GM23338 (cell line): Measurements from ENCODE around the gene TTYH1. TPM values are rescaled to one million over a fixed set of nuclear protein-coding genes. Genes with fewer than 3 reads are reported as not detected.
"Not testable (repeated sequence)": the region's sequence is repeated elsewhere in the genome, so short reads cannot be mapped to it uniquely, and the experiment has no call there.

Experiments used
- ATAC-seq: fragments of 200-7000 bp; cut with Tn5 transposase; 3 replicates; pipeline ENCODE4 v1.9.1; 2020
- DNase-seq: peaks from one replicate; pipeline ENCODE4 v3.0.0-alpha.2; 2015; ENCODE audit warnings: low spot score
- H2AFZ ChIP-seq: fragments of 200-600 bp; sonication (generic); 2 replicates; pipeline ENCODE4 v1.8.0; 2016; ENCODE audit warnings: antibody characterized with exemption, mild to moderate bottlenecking, moderate library complexity
- H3F3A ChIP-seq: fragments of 200-600 bp; sonication (generic); replicated peaks from 2 replicates; pipeline ENCODE4 v1.8.0; 2017; ENCODE audit warnings: antibody characterized with exemption, mixed run types, low read depth
- H3K27ac ChIP-seq: fragments of 200-600 bp; sonication (generic); 2 replicates; pipeline ENCODE4 v1.6.1; 2016; ENCODE audit warnings: low read depth
- H3K27me3 ChIP-seq: fragments of 200-600 bp; sonication (generic); 2 replicates; pipeline ENCODE4 v1.8.0; 2016; ENCODE audit warnings: mild to moderate bottlenecking, mixed run types, moderate library complexity; ENCODE audit not compliant: insufficient read depth
- H3K36me3 ChIP-seq: fragments of 200-600 bp; sonication (generic); 2 replicates; pipeline ENCODE4 v1.8.0; 2016; ENCODE audit warnings: mild to moderate bottlenecking; ENCODE audit not compliant: insufficient read depth
- H3K4me1 ChIP-seq: fragments of 200-600 bp; sonication (generic); 2 replicates; pipeline ENCODE4 v1.8.0; 2016; ENCODE audit warnings: mild to moderate bottlenecking, moderate library complexity; ENCODE audit not compliant: insufficient read depth
- H3K4me2 ChIP-seq: fragments of 200-600 bp; sonication (generic); 2 replicates; pipeline ENCODE4 v1.7.1; 2017; ENCODE audit warnings: mixed run types
- H3K4me3 ChIP-seq: fragments of 200-600 bp; sonication (generic); 2 replicates; pipeline ENCODE4 v1.6.1; 2016; ENCODE audit warnings: mixed run types
- H3K79me2 ChIP-seq: fragments of 200-600 bp; sonication (generic); replicated peaks from 2 replicates; pipeline ENCODE4 v1.8.0; 2017; ENCODE audit warnings: mild to moderate bottlenecking; ENCODE audit not compliant: insufficient read depth
- H3K9me2 ChIP-seq: fragments of 200-600 bp; sonication (generic); 2 replicates; pipeline ENCODE4 v1.8.0; 2017; ENCODE audit not compliant: insufficient read depth
- H4K20me1 ChIP-seq: fragments of 200-600 bp; sonication (generic); replicated peaks from 2 replicates; pipeline ENCODE4 v1.8.0; 2017; ENCODE audit warnings: mild to moderate bottlenecking; ENCODE audit not compliant: insufficient read depth
- H3K27ac Mint-ChIP-seq: 2 replicates; pipeline ENCODE4 v1.8.0; 2020; ENCODE audit warnings: inconsistent platforms, mild to moderate bottlenecking, moderate library complexity, mixed read lengths
- H3K27me3 Mint-ChIP-seq: 3 replicates; pipeline ENCODE4 v1.8.0; 2022; ENCODE audit warnings: low read depth, mild to moderate bottlenecking, moderate library complexity, mixed read lengths, inconsistent platforms; ENCODE audit not compliant: insufficient read depth, poor library complexity
- H3K36me3 Mint-ChIP-seq: 3 replicates; pipeline ENCODE4 v1.8.0; 2021; ENCODE audit warnings: low read depth, mild to moderate bottlenecking, inconsistent platforms, moderate library complexity, mixed read lengths
- H3K4me1 Mint-ChIP-seq: 3 replicates; pipeline ENCODE4 v1.8.0; 2020; ENCODE audit warnings: mild to moderate bottlenecking, inconsistent platforms, mixed read lengths
- H3K4me3 Mint-ChIP-seq: 3 replicates; pipeline ENCODE4 v1.8.0; 2021; ENCODE audit warnings: moderate library complexity, mild to moderate bottlenecking, inconsistent platforms, mixed read lengths
- H3K9me3 Mint-ChIP-seq: 3 replicates; pipeline ENCODE4 v1.8.0; 2020; ENCODE audit warnings: moderate library complexity, mild to moderate bottlenecking, inconsistent platforms, mixed read lengths
- CREB1 ChIP-seq: fragments of 250-450 bp; sonication (Bioruptor Pico); IDR thresholded peaks from 2 replicates; pipeline ENCODE4 v1.5.0; 2020; ENCODE audit warnings: low read depth, mild to moderate bottlenecking, moderate library complexity
- ZNF331 ChIP-seq: fragments of 250-450 bp; sonication (Bioruptor Pico); IDR thresholded peaks from 2 replicates; pipeline ENCODE4 v1.5.0; 2020; ENCODE audit warnings: low read depth, mild to moderate bottlenecking, moderate library complexity
- polyA plus RNA-seq: library from polyadenylated mRNA; unstranded; fragments of >200 nt; fragmentation: Nextera tagmentation; extraction: Ambion mirVana; gene quantifications from 2 replicates; pipeline ENCODE4 v1.2.1, GENCODE V29; 2016
- total RNA-seq: library from RNA; depleted of rRNA; stranded (reverse); fragments of >200 nt; shearing (Covaris generic); gene quantifications from 2 replicates; pipeline ENCODE4 v1.2.3, GENCODE V29; 2014
- TF ChIP-seq, protein P1 (sequence below): IDR thresholded peaks from one replicate; pipeline ENCODE4 v1.6.1; 2018; ENCODE audit warnings: antibody characterized with exemption; ENCODE audit not compliant: unreplicated experiment
- TF ChIP-seq, protein P2 (sequence below): IDR thresholded peaks from 2 replicates; pipeline ENCODE4 v1.6.1; 2016; ENCODE audit warnings: antibody characterized with exemption
- TF ChIP-seq, protein P3 (sequence below), 2 experiments: fragments of 200-600 bp in 1 of 2; sonication (generic) in 1 of 2; conservative IDR thresholded peaks; 2 replicates each; pipeline versions ENCODE4 v1.5.1 to v1.6.1; 2016 to 2017; ENCODE audit warnings: antibody characterized with exemption in 2 of 2, low read depth in 2 of 2, mild to moderate bottlenecking in 2 of 2, moderate library complexity in 1 of 2

The TTYH1 gene
- total and polyA plus RNA-seq, 2 experiments from 2014 or later, result 18.2 to 40.8 TPM

DNA sequence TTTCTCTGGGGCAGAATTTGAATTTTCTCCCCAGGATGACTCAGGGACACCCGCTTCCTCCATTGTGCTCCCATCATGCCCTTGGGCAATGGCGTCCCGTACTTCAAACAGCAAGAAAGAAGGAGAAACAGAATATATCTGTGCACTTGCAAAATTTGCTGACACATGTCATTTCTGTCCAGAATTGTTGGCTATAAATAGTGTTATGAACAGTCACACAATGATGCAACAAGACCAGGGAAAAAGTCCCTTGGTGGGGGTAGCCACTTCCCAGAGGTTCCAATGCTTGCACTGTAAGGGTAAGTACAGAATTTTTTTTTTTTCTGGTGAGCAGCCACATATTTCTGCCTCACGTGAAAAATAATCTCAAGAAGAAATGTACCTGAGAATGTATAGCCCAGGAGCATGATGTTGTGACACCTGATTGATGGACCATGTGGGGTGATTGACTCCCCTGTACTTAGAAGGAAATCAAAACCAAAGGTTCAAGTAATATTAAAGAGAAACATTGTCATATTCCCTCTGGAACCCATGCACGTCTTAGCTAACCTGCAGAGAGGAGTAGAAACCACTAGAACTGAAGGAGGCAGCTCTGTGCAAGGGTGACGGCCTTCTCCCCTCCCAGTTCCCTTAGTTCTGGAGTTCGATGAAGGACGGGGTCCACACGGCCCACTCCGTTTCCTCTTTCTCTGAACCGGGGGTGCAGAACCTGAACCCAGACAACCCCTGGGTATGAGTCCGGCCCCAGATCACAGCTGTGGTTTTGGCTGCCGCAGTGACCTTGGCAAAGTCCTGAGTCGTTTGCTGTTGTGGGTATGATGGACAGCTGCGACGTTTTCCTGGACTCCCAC is 41.3 kb upstream of the TTYH1 start (continued):
- TF ChIP-seq, protein P1, sequence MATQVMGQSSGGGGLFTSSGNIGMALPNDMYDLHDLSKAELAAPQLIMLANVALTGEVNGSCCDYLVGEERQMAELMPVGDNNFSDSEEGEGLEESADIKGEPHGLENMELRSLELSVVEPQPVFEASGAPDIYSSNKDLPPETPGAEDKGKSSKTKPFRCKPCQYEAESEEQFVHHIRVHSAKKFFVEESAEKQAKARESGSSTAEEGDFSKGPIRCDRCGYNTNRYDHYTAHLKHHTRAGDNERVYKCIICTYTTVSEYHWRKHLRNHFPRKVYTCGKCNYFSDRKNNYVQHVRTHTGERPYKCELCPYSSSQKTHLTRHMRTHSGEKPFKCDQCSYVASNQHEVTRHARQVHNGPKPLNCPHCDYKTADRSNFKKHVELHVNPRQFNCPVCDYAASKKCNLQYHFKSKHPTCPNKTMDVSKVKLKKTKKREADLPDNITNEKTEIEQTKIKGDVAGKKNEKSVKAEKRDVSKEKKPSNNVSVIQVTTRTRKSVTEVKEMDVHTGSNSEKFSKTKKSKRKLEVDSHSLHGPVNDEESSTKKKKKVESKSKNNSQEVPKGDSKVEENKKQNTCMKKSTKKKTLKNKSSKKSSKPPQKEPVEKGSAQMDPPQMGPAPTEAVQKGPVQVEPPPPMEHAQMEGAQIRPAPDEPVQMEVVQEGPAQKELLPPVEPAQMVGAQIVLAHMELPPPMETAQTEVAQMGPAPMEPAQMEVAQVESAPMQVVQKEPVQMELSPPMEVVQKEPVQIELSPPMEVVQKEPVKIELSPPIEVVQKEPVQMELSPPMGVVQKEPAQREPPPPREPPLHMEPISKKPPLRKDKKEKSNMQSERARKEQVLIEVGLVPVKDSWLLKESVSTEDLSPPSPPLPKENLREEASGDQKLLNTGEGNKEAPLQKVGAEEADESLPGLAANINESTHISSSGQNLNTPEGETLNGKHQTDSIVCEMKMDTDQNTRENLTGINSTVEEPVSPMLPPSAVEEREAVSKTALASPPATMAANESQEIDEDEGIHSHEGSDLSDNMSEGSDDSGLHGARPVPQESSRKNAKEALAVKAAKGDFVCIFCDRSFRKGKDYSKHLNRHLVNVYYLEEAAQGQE, result no peak

DNA sequence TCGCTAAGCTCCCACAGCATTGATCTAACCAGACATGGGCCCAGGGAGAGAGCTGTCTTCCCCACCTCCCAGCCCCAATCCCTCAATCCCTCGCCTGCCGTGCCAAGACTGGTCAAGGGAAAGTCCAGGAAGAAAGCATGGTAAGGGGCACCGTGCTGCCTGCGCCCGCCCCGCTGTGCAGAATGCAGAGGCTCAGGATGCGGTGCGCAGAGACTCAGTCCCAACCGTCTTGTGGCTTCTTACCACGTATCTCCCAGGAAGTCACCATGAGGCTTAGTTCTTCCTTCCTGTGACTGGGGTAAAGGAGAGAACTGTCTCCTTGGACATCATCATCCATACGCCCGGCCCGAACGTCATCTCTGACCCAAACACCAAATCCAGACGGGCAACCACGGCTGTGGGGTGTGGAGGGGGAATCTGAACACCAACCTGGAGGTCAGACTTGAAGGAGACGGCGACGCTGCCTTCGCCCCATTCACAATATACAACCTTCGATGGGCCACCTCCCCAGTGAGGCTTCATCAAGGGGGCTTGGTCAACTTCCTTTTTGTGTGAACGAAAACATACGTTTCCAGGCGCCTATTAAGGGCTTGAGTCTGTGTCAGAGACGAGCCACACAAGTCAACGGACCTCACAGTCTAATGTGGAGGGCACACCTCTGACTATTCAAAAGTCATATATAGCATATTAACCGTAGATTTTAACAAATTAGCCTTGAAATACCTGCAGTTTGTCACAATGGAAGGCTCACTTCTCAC is 39.9 kb upstream of the TTYH1 start:
- H3K79me2 ChIP-seq, H3K36me3 ChIP-seq, DNase-seq, H3K27me3 ChIP-seq, H3K9me2 ChIP-seq, ATAC-seq, H3K4me1 ChIP-seq, H3K4me2 ChIP-seq, H3K27ac ChIP-seq, H3K27me3 Mint-ChIP-seq, H3K4me3 ChIP-seq, H2AFZ ChIP-seq, H4K20me1 ChIP-seq, H3K4me1 Mint-ChIP-seq, H3F3A ChIP-seq, H3K27ac Mint-ChIP-seq, H3K4me3 Mint-ChIP-seq, H3K36me3 Mint-ChIP-seq: not testable (repeated sequence)
- H3K9me3 Mint-ChIP-seq, result peaks cover 12% of the 10 kb centered on the region; the same call in 2 of the 3 replicates

DNA sequence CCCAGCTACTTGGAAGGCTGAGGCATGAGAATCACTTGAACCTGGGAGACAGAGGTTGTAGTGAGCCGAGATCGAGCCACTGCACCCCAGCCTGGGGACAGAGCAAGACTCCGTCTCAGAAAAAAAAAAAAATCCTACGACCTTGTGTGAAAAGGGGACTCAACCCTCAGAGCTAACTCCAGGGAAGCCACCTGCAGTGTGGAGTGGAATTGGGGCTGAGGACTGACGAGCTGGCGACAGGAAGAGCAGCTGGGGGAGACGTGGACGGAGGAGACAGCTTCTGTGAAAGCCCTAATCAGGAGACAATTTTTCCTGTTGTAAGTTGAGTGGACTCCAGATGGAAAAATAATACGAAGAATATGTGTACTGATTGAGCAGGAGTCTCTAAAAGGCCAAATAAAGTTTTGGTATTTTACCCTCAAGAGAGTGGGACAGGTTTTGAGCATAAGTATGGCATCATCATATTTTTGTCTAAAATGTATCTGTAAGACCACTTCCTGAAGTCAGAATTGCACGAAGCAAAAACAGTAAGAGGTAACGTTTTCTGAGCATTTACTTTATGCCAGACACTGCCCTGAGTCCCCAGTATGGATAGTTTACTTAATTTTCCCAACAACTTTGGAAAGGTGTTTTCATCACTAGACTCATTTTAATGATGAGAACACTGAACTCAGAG is 38.5 kb upstream of the TTYH1 start:
- Histone ChIP-seq H4K20me1 (no peaks in the 10 kb centered on the region), H3K27me3 (no peaks in the 10 kb centered on the region), H3K27ac (no peak overlapping the region), H2AFZ (no peak overlapping the region), H3F3A (no peaks in the 10 kb centered on the region), H3K9me2 (no peaks in the 10 kb centered on the region), H3K36me3 (no peaks in the 10 kb centered on the region), H3K79me2 (no peaks in the 10 kb centered on the region), H3K4me2 (no peak overlapping the region), H3K4me1 (no peaks in the 10 kb centered on the region), H3K4me3 (no peak overlapping the region)
- no peaks in the 10 kb centered on the region for H3K4me1 Mint-ChIP-seq
- no peak for ATAC-seq
- H3K36me3 Mint-ChIP-seq, result no peaks in the 10 kb centered on the region; the same call in 2 of the 3 replicates
- H3K27me3 Mint-ChIP-seq, result peaks cover 4% of the 10 kb centered on the region
- no peak overlapping the region; the same call in 2 of the 3 replicates for H3K4me3 Mint-ChIP-seq
- no peak for DNase-seq
- H3K9me3 Mint-ChIP-seq, result peaks cover 17% of the 10 kb centered on the region
- H3K27ac Mint-ChIP-seq, result no peak overlapping the region
- TF ChIP-seq, protein P2, sequence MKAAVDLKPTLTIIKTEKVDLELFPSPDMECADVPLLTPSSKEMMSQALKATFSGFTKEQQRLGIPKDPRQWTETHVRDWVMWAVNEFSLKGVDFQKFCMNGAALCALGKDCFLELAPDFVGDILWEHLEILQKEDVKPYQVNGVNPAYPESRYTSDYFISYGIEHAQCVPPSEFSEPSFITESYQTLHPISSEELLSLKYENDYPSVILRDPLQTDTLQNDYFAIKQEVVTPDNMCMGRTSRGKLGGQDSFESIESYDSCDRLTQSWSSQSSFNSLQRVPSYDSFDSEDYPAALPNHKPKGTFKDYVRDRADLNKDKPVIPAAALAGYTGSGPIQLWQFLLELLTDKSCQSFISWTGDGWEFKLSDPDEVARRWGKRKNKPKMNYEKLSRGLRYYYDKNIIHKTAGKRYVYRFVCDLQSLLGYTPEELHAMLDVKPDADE, result no peak
- TF ChIP-seq, protein P3, sequence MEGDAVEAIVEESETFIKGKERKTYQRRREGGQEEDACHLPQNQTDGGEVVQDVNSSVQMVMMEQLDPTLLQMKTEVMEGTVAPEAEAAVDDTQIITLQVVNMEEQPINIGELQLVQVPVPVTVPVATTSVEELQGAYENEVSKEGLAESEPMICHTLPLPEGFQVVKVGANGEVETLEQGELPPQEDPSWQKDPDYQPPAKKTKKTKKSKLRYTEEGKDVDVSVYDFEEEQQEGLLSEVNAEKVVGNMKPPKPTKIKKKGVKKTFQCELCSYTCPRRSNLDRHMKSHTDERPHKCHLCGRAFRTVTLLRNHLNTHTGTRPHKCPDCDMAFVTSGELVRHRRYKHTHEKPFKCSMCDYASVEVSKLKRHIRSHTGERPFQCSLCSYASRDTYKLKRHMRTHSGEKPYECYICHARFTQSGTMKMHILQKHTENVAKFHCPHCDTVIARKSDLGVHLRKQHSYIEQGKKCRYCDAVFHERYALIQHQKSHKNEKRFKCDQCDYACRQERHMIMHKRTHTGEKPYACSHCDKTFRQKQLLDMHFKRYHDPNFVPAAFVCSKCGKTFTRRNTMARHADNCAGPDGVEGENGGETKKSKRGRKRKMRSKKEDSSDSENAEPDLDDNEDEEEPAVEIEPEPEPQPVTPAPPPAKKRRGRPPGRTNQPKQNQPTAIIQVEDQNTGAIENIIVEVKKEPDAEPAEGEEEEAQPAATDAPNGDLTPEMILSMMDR (conservative IDR thresholded peaks at IDR 0.05; ENCODE audit: low read depth in 2 of 2), result no peak
- TF ChIP-seq ZNF331 (CRISPR knock-in tag) (no peak), CREB1 (CRISPR knock-in tag) (no peak)
